ENCODE measurements around the gene SRSF3.
A peak's percentile ranks its signal among the peaks of the same experiment; 100 is the strongest.
"Not testable (repeated sequence)": the region's sequence is repeated elsewhere in the genome, so short reads cannot be mapped to it uniquely, and the experiment has no call there.

The SRSF3 gene

GRCh38 chr6:36610956-36611336, 16.8 kb downstream of the SRSF3 start:
- Histone ChIP-seq H3K27me3 (ENCODE audit: insufficient read depth, low read length) (no peaks in the 10 kb centered on the region), H2AFZ (ENCODE audit: low read length) (no peak overlapping the region), H4K20me1 (ENCODE audit: insufficient read depth, low read length) (no peaks in the 10 kb centered on the region), H3K79me2 (ENCODE audit: insufficient read depth, low read length) (no peaks in the 10 kb centered on the region), H3K9me2 (ENCODE audit: low read depth, low read length) (no peaks in the 10 kb centered on the region), H3K9ac (ENCODE audit: low read length) (no peak overlapping the region), H3K27ac (ENCODE audit: low read depth, low read length, poor library complexity, severe bottlenecking) (no peak overlapping the region), H3K36me3 (ENCODE audit: insufficient read depth, low read length) (peaks cover 73% of the 10 kb centered on the region), H3K4me2 (ENCODE audit: low read length) (no peak overlapping the region), H3F3A (ENCODE audit: insufficient read depth, low read length) (peaks cover 25% of the 10 kb centered on the region), H3K9me3 (ENCODE audit: low read length) (no peaks in the 10 kb centered on the region), H3K4me3 (ENCODE audit: low read depth, low read length, poor library complexity, severe bottlenecking) (no peak overlapping the region), H3K4me1 (ENCODE audit: insufficient read depth, low read length, severe bottlenecking) (no peaks in the 10 kb centered on the region)
- TF ChIP-seq EZH2 (IDR thresholded peaks at IDR 0.05; ENCODE audit: borderline replicate concordance, low read length) (no peak), CTCF (IDR thresholded peaks at IDR 0.05; ENCODE audit: low read length) (no peak)

- not testable (repeated sequence) for H3K9ac ChIP-seq (ENCODE audit: low read length); H3K9me3 ChIP-seq (ENCODE audit: low read length); H3K4me1 ChIP-seq (ENCODE audit: insufficient read depth, low read length, severe bottlenecking); H2AFZ ChIP-seq (ENCODE audit: low read length); H3K79me2 ChIP-seq (ENCODE audit: insufficient read depth, low read length); H4K20me1 ChIP-seq (ENCODE audit: insufficient read depth, low read length); H3K4me2 ChIP-seq (ENCODE audit: low read length); H3K9me2 ChIP-seq (ENCODE audit: low read depth, low read length); H3K4me3 ChIP-seq (ENCODE audit: low read depth, low read length, poor library complexity, severe bottlenecking); H3K27me3 ChIP-seq (ENCODE audit: insufficient read depth, low read length)
- Histone ChIP-seq H3K36me3 (ENCODE audit: insufficient read depth, low read length) (peaks cover 66% of the 10 kb centered on the region), H3K27ac (ENCODE audit: low read depth, low read length, poor library complexity, severe bottlenecking) (peak overlapping the region; percentile 7), H3F3A (ENCODE audit: insufficient read depth, low read length) (peaks cover 24% of the 10 kb centered on the region)
Measured at GRCh38 chr6:36611679-36612078, 17.5 kb downstream of the SRSF3 start.

- Histone ChIP-seq H3K4me3 (ENCODE audit: low read depth, low read length, poor library complexity, severe bottlenecking) (no peak overlapping the region), H3K9ac (ENCODE audit: low read length) (no peak overlapping the region), H3K9me2 (ENCODE audit: low read depth, low read length) (no peaks in the 10 kb centered on the region), H3K36me3 (ENCODE audit: insufficient read depth, low read length) (peaks cover 61% of the 10 kb centered on the region), H3F3A (ENCODE audit: insufficient read depth, low read length) (peaks cover 21% of the 10 kb centered on the region), H2AFZ (ENCODE audit: low read length) (no peak overlapping the region), H3K27ac (ENCODE audit: low read depth, low read length, poor library complexity, severe bottlenecking) (peak overlapping the region; percentile 7), H3K79me2 (ENCODE audit: insufficient read depth, low read length) (no peaks in the 10 kb centered on the region), H4K20me1 (ENCODE audit: insufficient read depth, low read length) (no peaks in the 10 kb centered on the region), H3K27me3 (ENCODE audit: insufficient read depth, low read length) (no peaks in the 10 kb centered on the region), H3K9me3 (ENCODE audit: low read length) (no peaks in the 10 kb centered on the region), H3K4me1 (ENCODE audit: insufficient read depth, low read length, severe bottlenecking) (no peaks in the 10 kb centered on the region), H3K4me2 (ENCODE audit: low read length) (no peak overlapping the region)
- TF ChIP-seq CTCF (IDR thresholded peaks at IDR 0.05; ENCODE audit: low read length) (no peak), EZH2 (IDR thresholded peaks at IDR 0.05; ENCODE audit: borderline replicate concordance, low read length) (no peak)
Measured at GRCh38 chr6:36612101-36612625, 18.0 kb downstream of the SRSF3 start.

- Histone ChIP-seq H3K9me3 (ENCODE audit: low read length) (no peaks in the 10 kb centered on the region), H3K79me2 (ENCODE audit: insufficient read depth, low read length) (no peaks in the 10 kb centered on the region), H3K9me2 (ENCODE audit: low read depth, low read length) (no peaks in the 10 kb centered on the region), H3K9ac (ENCODE audit: low read length) (no peak overlapping the region), H4K20me1 (ENCODE audit: insufficient read depth, low read length) (no peaks in the 10 kb centered on the region), H3K27me3 (ENCODE audit: insufficient read depth, low read length) (no peaks in the 10 kb centered on the region), H2AFZ (ENCODE audit: low read length) (no peak overlapping the region), H3K4me3 (ENCODE audit: low read depth, low read length, poor library complexity, severe bottlenecking) (no peak overlapping the region), H3K36me3 (ENCODE audit: insufficient read depth, low read length) (peaks cover 49% of the 10 kb centered on the region), H3K27ac (ENCODE audit: low read depth, low read length, poor library complexity, severe bottlenecking) (peak overlapping the region; percentile 49), H3K4me1 (ENCODE audit: insufficient read depth, low read length, severe bottlenecking) (peaks cover under 1% of the 10 kb centered on the region), H3F3A (ENCODE audit: insufficient read depth, low read length) (peaks cover 15% of the 10 kb centered on the region), H3K4me2 (ENCODE audit: low read length) (no peak overlapping the region)
- TF ChIP-seq EZH2 (IDR thresholded peaks at IDR 0.05; ENCODE audit: borderline replicate concordance, low read length) = no peak
- no peak for TF ChIP-seq CTCF (IDR thresholded peaks at IDR 0.05; ENCODE audit: low read length)
Measured at GRCh38 chr6:36613200-36613995, 19.2 kb downstream of the SRSF3 start.
